Spinal cord (tissue), 10 donors: ENCODE results near the gene PEX11G. TPM values are rescaled to one million over a fixed set of nuclear protein-coding genes. Genes with fewer than 3 reads are reported as not detected.

Experiments used
- DNase-seq, 6 donors: peaks; one replicate each; pipeline versions ENCODE4 v3.0.0 to v3.0.0-alpha.2; 2013 to 2015; ENCODE audit warnings: low spot score in 6 of 6, low read depth in 4 of 6
- H3K27ac ChIP-seq: one replicate; pipeline ENCODE4 v1.5.1; 2013; ENCODE audit warnings: low read depth, low read length, control low read depth
- H3K27me3 ChIP-seq: one replicate; pipeline ENCODE4 v1.6.1; 2013; ENCODE audit warnings: low read length; ENCODE audit not compliant: control insufficient read depth, insufficient read depth
- H3K36me3 ChIP-seq: one replicate; pipeline ENCODE4 v1.6.1; 2013; ENCODE audit warnings: low read length; ENCODE audit not compliant: control insufficient read depth, insufficient read depth
- H3K4me1 ChIP-seq: one replicate; pipeline ENCODE4 v1.6.1; 2013; ENCODE audit warnings: low read length; ENCODE audit not compliant: control insufficient read depth, insufficient read depth
- H3K4me3 ChIP-seq: one replicate; pipeline ENCODE4 v1.5.1; 2013; ENCODE audit warnings: low read depth, low read length, control low read depth
- H3K9me3 ChIP-seq: one replicate; pipeline ENCODE4 v1.6.1; 2013; ENCODE audit warnings: low read length; ENCODE audit not compliant: control insufficient read depth, insufficient read depth
- WGBS: methylation state at CpG from one replicate; pipeline ENCODE4 v1.1.5; 2013; ENCODE audit warnings: missing lambda C conversion rate; ENCODE audit not compliant: insufficient coverage; 5-methylcytosine and 5-hydroxymethylcytosine counted together
- polyA plus RNA-seq, 2 donors: library from polyadenylated mRNA; unstranded; fragments of 120-200 nt; gene quantifications; one replicate each; pipeline ENCODE4 v1.2.1, GENCODE V29; 2013; ENCODE audit not compliant: insufficient read length in 2 of 2
- total RNA-seq, 2 donors: library from RNA; depleted of rRNA in 1 of 2; stranded (reverse); fragments of 120-200 nt in 1 of 2; fragments of >200 nt in 1 of 2; gene quantifications; one replicate each; pipeline versions ENCODE4 v1.2.3 to v1.2.4, GENCODE V29; 2013 to 2014
- donor health status: healthy.

Gene PEX11G
- total and polyA plus RNA-seq, 4 donors, result 1.7 to 6.0 (median 4.4) TPM

DNA sequence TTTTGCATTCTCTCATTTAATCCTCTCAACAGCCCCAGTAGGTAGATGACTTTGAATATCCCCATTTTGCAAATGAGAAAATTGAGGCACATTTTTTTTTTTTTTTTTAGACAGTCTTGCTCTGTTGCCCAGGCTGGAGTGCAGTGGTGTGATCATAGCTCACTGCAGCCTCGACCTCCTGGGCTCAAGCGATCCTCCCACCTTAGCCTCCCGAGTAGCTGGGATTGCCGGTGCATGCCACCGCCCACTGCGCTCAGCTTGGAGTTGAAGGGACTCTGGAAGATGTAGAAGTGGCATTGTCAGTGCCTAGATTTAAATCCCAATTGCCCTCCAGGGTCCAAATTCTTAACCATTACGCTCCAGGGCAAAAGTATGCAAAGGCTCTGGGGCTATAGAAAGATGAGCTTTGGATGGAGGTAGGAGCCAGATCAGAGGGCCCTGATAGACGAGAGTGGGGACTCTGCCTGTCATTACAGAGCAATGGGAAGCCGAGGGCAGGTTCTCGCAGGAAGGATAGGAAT is 32.8 kb upstream of the PEX11G start:
- Histone ChIP-seq H3K9me3 (no peaks in the 10 kb centered on the region), H3K4me3 (peak overlapping the region; percentile 63), H3K36me3 (peaks cover 51% of the 10 kb centered on the region), H3K27ac (peak overlapping the region; percentile 35), H3K4me1 (peaks cover 33% of the 10 kb centered on the region), H3K27me3 (no peaks in the 10 kb centered on the region)
- WGBS, result 35% methylated on average over 10 of the region's 10 CpGs
- no peak for DNase-seq

DNA sequence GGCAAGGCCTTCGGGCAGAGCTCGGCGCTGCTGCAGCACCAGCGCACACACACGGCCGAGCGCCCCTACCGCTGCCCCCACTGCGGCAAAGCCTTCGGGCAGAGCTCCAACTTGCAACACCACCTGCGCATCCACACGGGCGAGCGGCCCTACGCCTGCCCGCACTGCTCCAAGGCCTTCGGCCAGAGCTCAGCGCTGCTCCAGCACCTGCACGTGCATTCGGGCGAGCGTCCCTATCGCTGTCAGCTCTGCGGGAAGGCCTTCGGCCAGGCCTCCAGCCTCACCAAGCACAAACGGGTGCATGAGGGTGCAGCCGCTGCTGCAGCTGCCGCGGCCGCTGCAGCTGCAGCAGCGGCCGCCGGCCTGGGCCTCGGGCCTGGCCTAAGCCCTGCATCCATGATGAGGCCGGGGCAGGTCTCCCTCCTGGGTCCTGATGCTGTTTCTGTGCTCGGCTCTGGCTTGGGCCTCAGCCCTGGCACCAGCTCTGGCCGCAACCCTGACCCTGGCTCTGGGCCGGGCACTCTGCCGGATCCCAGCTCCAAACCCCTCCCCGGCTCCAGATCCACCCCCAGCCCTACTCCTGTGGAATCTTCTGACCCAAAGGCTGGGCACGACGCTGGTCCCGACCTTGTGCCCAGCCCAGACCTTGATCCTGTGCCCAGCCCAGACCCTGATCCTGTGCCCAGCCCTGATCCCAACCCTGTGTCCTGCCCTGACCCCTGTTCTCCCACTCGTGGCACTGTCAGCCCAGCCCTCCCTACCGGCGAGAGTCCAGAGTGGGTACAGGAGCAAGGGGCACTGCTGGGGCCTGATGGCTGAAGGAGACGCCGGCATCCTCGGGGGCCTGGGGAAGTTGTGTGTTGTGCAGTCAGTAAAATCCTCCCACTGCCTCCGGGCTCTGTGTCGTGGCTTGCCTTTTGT is 31.6 kb upstream of the PEX11G start:
- Histone ChIP-seq H3K27me3 (no peaks in the 10 kb centered on the region), H3K9me3 (no peaks in the 10 kb centered on the region), H3K27ac (no peak overlapping the region), H3K4me3 (no peak overlapping the region), H3K36me3 (peaks cover 39% of the 10 kb centered on the region), H3K4me1 (peaks cover 40% of the 10 kb centered on the region)
- DNase-seq, result no peak
- WGBS, result 93% methylated on average over 51 of the region's 51 CpGs

DNA sequence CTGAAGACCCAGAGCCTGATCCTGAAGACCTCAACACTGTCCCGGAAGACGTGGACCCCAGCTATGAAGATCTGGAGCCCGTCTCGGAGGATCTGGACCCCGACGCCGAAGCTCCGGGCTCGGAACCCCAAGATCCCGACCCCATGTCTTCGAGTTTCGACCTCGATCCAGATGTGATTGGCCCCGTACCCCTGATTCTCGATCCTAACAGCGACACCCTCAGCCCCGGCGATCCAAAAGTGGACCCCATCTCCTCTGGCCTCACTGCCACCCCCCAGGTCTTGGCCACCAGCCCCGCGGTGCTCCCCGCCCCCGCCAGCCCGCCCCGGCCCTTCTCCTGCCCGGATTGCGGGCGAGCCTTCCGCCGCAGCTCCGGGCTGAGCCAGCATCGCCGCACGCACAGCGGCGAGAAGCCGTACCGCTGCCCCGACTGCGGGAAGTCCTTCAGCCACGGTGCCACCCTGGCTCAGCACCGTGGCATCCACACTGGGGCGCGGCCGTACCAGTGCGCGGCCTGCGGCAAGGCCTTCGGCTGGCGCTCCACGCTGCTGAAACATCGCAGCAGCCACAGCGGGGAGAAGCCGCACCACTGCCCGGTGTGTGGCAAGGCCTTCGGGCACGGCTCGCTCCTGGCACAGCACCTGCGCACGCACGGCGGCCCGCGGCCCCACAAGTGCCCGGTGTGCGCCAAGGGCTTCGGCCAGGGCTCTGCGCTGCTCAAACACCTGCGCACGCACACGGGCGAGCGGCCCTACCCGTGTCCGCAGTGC is 30.7 kb upstream of the PEX11G start:
- Histone ChIP-seq H3K36me3 (peaks cover 31% of the 10 kb centered on the region), H3K4me3 (no peak overlapping the region), H3K4me1 (peaks cover 45% of the 10 kb centered on the region), H3K27ac (no peak overlapping the region), H3K27me3 (no peaks in the 10 kb centered on the region), H3K9me3 (no peaks in the 10 kb centered on the region)
- 96% methylated on average over 72 of the region's 74 CpGs for WGBS
- no peak for DNase-seq

DNA sequence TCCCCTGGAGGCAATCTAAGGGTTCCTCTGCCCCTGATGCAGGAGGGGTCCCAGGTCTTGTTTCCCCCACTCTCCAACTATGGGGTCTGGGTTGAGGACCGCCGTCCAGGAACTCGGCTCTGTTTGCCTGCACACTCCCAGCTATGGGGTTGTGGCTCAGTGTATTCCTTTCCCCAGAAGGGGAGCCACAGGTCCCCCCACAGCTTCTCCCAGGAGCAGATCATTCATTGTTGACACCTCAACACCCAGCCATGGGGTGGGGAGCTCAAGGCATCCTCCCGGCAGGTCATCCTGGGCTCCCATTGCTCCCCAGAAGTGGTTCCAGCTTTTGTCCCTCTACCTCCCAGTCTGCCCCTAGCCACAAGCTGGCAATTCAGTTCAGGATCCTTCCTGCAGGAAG is 28.0 kb upstream of the PEX11G start:
- Histone ChIP-seq H3K27ac (peak overlapping the region; percentile 69), H3K36me3 (peaks cover 30% of the 10 kb centered on the region), H3K4me1 (peaks cover 27% of the 10 kb centered on the region), H3K9me3 (no peaks in the 10 kb centered on the region), H3K27me3 (no peaks in the 10 kb centered on the region), H3K4me3 (peak overlapping the region; percentile 74)
- peak in 1 of 6 donors; percentile 2 for DNase-seq
- WGBS, result 27% methylated on average over 1 of the region's 4 CpGs

DNA sequence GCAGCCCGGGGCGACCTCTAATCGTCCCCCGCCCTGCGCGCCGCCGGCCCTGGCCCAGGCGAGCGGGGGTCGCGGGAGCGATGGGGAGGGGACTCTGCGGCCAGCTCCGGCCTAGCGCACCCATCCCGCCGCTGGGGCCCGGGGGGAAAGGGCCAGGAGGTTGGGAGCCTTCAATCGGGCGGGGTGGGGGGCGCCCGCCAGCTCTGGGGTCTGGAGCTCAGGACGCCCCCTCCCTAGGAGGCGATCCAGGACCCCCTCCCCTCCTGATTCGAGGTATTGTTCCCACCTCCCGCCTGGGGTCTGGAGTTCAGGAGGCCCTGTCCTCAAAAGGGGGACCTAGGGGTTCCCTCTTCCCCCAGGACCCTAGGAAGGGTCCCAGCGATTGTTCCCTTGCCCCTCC is 27.5 kb upstream of the PEX11G start:
- DNase-seq, result peak in 2 of 6 donors; percentile 19 to 40
- 0% methylated on average over 25 of the region's 28 CpGs for WGBS
- Histone ChIP-seq H3K4me1 (peaks cover 22% of the 10 kb centered on the region), H3K4me3 (peak overlapping the region; percentile 74), H3K36me3 (peaks cover 30% of the 10 kb centered on the region), H3K27ac (peak overlapping the region; percentile 69), H3K27me3 (no peaks in the 10 kb centered on the region), H3K9me3 (no peaks in the 10 kb centered on the region)

DNA sequence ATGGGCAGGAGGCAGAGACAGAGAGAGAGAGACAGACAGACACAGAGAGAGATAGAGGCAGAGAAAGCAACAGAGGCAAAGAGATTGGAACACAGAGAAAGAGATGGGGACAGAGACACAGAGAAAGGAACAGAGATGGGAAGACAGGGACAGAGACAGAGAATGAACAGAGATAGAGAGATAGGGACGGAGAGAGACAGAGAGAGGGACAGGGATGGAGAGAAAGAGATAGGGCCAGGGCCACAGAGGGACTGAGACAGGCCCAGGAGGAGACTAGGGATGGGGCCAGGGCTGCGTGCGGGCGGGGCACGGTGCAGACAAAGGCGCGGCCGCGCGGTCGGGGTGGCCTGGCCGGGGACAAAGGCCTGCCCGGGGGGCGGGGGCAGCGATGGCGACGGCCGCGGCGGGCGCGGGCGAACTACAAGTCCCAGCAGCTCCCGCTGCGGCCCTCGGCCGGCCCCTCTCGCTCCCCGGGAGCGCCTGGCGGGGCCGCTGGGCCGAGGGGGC is 26.9 kb upstream of the PEX11G start, which contains the start of gene ZNF358:
TSS of gene ZNF358 (plus strand) at position 459 of the 507 bp plus-strand sequence. CDS start 3,140 bp downstream, outside the sequence.
- H3K36me3 ChIP-seq, result peaks cover 26% of the 10 kb centered on the region
- under 1% methylated on average over 33 of the region's 33 CpGs for WGBS
- no peaks in the 10 kb centered on the region for H3K9me3 ChIP-seq
- DNase-seq, result peak in 2 of 6 donors; percentile 89 to 91
- peak within 1 kb of the TSS; percentile 71 for H3K27ac ChIP-seq
- peaks cover 22% of the 10 kb centered on the region for H3K4me1 ChIP-seq
- H3K27me3 ChIP-seq, result no peaks in the 10 kb centered on the region
- H3K4me3 ChIP-seq, result peak within 1 kb of the TSS; percentile 74

DNA sequence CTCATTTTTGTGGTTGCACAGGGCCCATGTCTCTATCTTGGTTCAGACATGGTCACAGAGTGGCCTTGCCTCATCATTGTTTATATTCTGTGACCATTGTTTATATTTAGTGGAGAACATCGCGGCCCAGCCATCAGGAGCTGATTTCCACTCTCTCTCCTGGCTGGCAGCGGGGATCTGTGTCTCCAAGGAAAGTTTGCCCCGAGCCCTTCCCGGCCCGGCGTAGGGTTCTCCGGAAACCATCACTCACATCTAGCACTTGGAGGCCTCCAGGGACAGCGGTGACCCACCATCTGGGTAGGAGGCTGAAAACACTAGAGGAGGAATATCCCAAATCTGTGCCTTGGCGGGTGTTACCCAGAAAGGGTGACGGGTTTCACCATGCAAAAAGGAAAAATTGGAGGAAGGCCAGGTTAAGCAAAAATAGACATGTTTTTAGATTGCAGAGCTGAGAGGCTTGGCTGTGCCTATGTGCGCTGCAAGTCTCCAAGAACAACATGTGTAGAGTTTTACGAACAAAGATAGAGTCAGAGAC is 26.3 kb upstream of the PEX11G start:
- WGBS, result 61% methylated on average over 7 of the region's 13 CpGs
- H3K36me3 ChIP-seq, result peaks cover 21% of the 10 kb centered on the region
- no peaks in the 10 kb centered on the region for H3K9me3 ChIP-seq
- DNase-seq, result peak in 2 of 6 donors; percentile 56 to 82
- peak overlapping the region; percentile 71 for H3K27ac ChIP-seq
- peaks cover 22% of the 10 kb centered on the region for H3K4me1 ChIP-seq
- no peaks in the 10 kb centered on the region for H3K27me3 ChIP-seq
- peak overlapping the region; percentile 44 for H3K4me3 ChIP-seq

DNA sequence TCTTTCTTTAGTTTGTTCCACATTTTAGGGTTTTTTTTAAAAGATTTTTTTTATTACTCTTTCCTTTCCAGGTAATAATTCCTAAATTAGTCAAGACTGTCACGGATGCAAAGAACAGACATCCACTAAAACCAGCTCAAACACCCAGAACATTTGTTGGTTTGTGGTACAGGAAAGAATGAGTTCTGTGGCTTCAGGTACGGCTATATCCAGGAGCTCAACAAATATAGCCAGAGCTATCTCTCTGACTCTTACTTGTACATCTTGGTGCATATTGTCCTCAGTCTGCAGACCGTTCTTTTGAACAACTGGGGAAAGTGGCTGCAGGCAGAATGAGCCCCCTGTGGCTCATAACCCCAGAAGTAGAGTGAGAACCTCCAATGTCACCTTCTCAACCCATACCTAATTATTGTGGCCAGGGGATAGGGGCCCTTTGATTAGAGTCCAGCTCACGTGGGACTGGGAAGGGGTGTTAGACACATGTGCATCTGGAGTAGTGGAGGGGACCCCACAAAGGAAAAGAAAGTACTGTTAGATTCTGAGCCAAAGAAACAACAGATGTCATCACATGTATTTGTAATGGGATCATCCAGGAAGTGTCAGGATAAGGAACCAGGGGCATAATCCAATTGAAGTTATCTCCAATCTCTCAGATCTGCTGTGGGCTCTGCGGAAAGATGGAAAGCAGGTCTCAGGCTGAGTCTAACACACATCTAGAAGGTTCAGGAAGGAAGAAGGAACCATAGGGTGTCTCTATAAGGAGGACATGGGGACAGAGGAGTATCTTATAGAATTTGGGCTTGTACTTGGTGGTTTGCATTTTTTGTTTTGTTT is 25.2 kb upstream of the PEX11G start:
- Histone ChIP-seq H3K4me3 (no peak overlapping the region), H3K4me1 (peaks cover 22% of the 10 kb centered on the region), H3K27me3 (no peaks in the 10 kb centered on the region), H3K27ac (no peak overlapping the region), H3K9me3 (no peaks in the 10 kb centered on the region), H3K36me3 (peaks cover 9% of the 10 kb centered on the region)
- DNase-seq, result no peak
- WGBS, result 92% methylated on average over 2 of the region's 5 CpGs
